HCT116 (cell line): ENCODE measurements around the gene MN1.

Experiments
- ATF3 ChIP-seq: IDR thresholded peaks from 2 replicates; pipeline ENCODE4 v1.6.1; 2012
- CTCF ChIP-seq, 3 experiments: fragments of 200-600 bp in 1 of 3; sonication (generic) in 1 of 3; IDR thresholded peaks in 2 of 3; conservative IDR thresholded peaks in 1 of 3; 2 replicates each; pipeline ENCODE4 v1.5.1; 2012 to 2017; ENCODE audit warnings: low read depth in 2 of 3, low read length in 2 of 3, antibody characterized with exemption in 1 of 3, borderline replicate concordance in 1 of 3, control low read depth in 1 of 3, mild to moderate bottlenecking in 1 of 3, mixed read lengths in 1 of 3, mixed run types in 1 of 3, moderate library complexity in 1 of 3; ENCODE audit not compliant: insufficient read depth in 1 of 3
- POLR2A ChIP-seq: IDR thresholded peaks from 2 replicates; pipeline ENCODE4 v1.7.0; 2011; ENCODE audit warnings: borderline replicate concordance; ENCODE audit not compliant: insufficient read depth, insufficient read length; ENCODE audit errors: extremely low read depth

- TF ChIP-seq POLR2A (no peak), CTCF (IDR thresholded peaks at IDR 0.05 in 2 of 3, conservative IDR thresholded peaks at IDR 0.05 in 1 of 3; ENCODE audit: borderline replicate concordance in 1 of 3, insufficient read depth in 1 of 3, low read depth in 2 of 3, low read length in 2 of 3) (no peak), ATF3 (no peak)
Measured at GRCh38 chr22:27784120-27784475, 17.5 kb downstream of the MN1 start.
